ENCODE measurements around the gene TOMM6.

DNA sequence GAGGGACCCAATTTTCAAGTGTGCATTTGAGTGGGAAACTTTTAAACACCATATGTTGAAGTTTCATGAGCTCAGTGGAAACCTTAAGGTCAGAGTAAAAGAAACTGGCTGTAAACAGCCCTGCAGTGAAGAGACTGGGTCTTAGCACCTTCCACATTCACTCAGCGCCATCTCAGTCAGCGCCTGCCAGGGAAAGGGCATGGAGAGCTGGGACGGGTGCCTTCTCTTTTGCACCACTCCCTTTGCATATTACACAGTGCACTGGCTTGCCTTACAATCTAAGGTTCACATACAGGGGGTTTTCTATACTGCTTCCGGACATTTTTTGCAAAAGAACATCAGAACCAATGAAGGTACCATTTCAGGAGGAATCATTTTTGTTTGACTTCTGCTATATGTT lies 4.5 kb downstream of the TOMM6 start:
- TF ChIP-seq, protein P1, sequence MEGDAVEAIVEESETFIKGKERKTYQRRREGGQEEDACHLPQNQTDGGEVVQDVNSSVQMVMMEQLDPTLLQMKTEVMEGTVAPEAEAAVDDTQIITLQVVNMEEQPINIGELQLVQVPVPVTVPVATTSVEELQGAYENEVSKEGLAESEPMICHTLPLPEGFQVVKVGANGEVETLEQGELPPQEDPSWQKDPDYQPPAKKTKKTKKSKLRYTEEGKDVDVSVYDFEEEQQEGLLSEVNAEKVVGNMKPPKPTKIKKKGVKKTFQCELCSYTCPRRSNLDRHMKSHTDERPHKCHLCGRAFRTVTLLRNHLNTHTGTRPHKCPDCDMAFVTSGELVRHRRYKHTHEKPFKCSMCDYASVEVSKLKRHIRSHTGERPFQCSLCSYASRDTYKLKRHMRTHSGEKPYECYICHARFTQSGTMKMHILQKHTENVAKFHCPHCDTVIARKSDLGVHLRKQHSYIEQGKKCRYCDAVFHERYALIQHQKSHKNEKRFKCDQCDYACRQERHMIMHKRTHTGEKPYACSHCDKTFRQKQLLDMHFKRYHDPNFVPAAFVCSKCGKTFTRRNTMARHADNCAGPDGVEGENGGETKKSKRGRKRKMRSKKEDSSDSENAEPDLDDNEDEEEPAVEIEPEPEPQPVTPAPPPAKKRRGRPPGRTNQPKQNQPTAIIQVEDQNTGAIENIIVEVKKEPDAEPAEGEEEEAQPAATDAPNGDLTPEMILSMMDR (IDR thresholded peaks at IDR 0.05), result no peak
- TF ChIP-seq POLR2AphosphoS5 (IDR thresholded peaks at IDR 0.05; ENCODE audit: low read depth, low read length), result 0 out of 2 replicates have a peak, but pooled peaks have one; percentile 7
- TF ChIP-seq SIN3A (IDR thresholded peaks at IDR 0.05; ENCODE audit: borderline replicate concordance, insufficient read depth, low read depth, low read length), result no peak
- TF ChIP-seq, protein P2, sequence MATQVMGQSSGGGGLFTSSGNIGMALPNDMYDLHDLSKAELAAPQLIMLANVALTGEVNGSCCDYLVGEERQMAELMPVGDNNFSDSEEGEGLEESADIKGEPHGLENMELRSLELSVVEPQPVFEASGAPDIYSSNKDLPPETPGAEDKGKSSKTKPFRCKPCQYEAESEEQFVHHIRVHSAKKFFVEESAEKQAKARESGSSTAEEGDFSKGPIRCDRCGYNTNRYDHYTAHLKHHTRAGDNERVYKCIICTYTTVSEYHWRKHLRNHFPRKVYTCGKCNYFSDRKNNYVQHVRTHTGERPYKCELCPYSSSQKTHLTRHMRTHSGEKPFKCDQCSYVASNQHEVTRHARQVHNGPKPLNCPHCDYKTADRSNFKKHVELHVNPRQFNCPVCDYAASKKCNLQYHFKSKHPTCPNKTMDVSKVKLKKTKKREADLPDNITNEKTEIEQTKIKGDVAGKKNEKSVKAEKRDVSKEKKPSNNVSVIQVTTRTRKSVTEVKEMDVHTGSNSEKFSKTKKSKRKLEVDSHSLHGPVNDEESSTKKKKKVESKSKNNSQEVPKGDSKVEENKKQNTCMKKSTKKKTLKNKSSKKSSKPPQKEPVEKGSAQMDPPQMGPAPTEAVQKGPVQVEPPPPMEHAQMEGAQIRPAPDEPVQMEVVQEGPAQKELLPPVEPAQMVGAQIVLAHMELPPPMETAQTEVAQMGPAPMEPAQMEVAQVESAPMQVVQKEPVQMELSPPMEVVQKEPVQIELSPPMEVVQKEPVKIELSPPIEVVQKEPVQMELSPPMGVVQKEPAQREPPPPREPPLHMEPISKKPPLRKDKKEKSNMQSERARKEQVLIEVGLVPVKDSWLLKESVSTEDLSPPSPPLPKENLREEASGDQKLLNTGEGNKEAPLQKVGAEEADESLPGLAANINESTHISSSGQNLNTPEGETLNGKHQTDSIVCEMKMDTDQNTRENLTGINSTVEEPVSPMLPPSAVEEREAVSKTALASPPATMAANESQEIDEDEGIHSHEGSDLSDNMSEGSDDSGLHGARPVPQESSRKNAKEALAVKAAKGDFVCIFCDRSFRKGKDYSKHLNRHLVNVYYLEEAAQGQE (IDR thresholded peaks at IDR 0.05; ENCODE audit: insufficient read depth in 1 of 2, low read depth in 2 of 2, low read length in 1 of 2), result no peak
- TF ChIP-seq TCF7L2 (IDR thresholded peaks at IDR 0.05; ENCODE audit: low read depth, low read length), result no peak
